WTC11 (cell line): ENCODE results near the gene BLTP1.

Experiments
- JUN ChIP-seq: sonication (generic); formaldehyde crosslinking; IDR thresholded peaks from 2 replicates; pipeline ENCODE4 v1.8.0; 2023; ENCODE audit warnings: mild to moderate bottlenecking, missing genetic modification reagents
- MLX ChIP-seq: sonication (generic); formaldehyde crosslinking; IDR thresholded peaks from 2 replicates; pipeline ENCODE4 v1.8.1; 2023; ENCODE audit warnings: mild to moderate bottlenecking, missing genetic modification reagents, moderate library complexity
- USF2 ChIP-seq: sonication (generic); formaldehyde crosslinking; IDR thresholded peaks from 2 replicates; pipeline ENCODE4 v1.8.1; 2023; ENCODE audit warnings: mild to moderate bottlenecking, missing genetic modification reagents, moderate library complexity
- ZNF512 ChIP-seq: sonication (generic); formaldehyde crosslinking; IDR thresholded peaks from 2 replicates; pipeline ENCODE4 v1.8.1; 2022; ENCODE audit warnings: missing genetic modification reagents, borderline replicate concordance
- TF ChIP-seq, protein P1 (sequence below): fragments of 200-600 bp; IDR thresholded peaks from 2 replicates; pipeline ENCODE4 v1.8.0; 2022; ENCODE audit warnings: antibody characterized with exemption

DNA sequence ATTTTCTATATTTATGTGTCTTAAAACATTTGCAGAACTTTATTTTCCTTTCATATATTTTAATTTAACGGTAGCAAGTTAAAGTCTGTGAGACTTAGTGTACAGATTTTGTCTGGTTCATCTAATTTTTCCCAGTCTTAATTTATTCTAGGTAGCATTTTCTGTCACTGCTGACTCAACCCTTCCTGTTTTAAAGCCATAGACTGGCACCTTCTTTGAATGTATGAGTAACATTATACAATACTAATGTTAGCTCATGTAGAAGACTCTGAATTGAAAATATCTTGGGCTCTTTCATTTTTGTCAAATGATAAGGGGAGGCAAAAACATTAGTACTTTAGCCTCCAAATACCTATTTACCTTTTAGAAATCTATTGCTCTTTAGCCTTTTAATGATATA, 43.6 kb downstream of the BLTP1 start:
- no peak for TF ChIP-seq JUN (CRISPR knock-in tag)
- TF ChIP-seq MLX (CRISPR knock-in tag) = no peak
- TF ChIP-seq ZNF512 (CRISPR knock-in tag) = no peak
- no peak for TF ChIP-seq USF2 (CRISPR knock-in tag)
- TF ChIP-seq, protein P1, sequence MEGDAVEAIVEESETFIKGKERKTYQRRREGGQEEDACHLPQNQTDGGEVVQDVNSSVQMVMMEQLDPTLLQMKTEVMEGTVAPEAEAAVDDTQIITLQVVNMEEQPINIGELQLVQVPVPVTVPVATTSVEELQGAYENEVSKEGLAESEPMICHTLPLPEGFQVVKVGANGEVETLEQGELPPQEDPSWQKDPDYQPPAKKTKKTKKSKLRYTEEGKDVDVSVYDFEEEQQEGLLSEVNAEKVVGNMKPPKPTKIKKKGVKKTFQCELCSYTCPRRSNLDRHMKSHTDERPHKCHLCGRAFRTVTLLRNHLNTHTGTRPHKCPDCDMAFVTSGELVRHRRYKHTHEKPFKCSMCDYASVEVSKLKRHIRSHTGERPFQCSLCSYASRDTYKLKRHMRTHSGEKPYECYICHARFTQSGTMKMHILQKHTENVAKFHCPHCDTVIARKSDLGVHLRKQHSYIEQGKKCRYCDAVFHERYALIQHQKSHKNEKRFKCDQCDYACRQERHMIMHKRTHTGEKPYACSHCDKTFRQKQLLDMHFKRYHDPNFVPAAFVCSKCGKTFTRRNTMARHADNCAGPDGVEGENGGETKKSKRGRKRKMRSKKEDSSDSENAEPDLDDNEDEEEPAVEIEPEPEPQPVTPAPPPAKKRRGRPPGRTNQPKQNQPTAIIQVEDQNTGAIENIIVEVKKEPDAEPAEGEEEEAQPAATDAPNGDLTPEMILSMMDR = no peak
